GM23338 (cell line): ENCODE data around the gene CDK16.

ENCODE experiments used
- CTCF ChIP-seq, 2 experiments: fragments of 200-600 bp in 1 of 2; sonication (generic) in 1 of 2; conservative IDR thresholded peaks; 2 replicates each; pipeline versions ENCODE4 v1.5.1 to v1.6.1; 2016 to 2017; ENCODE audit warnings: antibody characterized with exemption in 2 of 2, low read depth in 2 of 2, mild to moderate bottlenecking in 2 of 2, moderate library complexity in 1 of 2
- EZH2 ChIP-seq: fragments of 200-600 bp; sonication (generic); IDR thresholded peaks from one replicate; pipeline ENCODE4 v1.8.0; 2017; ENCODE audit warnings: antibody characterized with exemption, mild to moderate bottlenecking, low read depth; ENCODE audit not compliant: unreplicated experiment
- EZH2phosphoT487 ChIP-seq: fragments of 200-600 bp; sonication (generic); IDR thresholded peaks from one replicate; pipeline ENCODE4 v1.8.1; 2018; ENCODE audit warnings: antibody characterized with exemption; ENCODE audit not compliant: unreplicated experiment
- POLR2AphosphoS5 ChIP-seq: IDR thresholded peaks from 2 replicates; pipeline ENCODE4 v1.6.1; 2016; ENCODE audit warnings: antibody characterized with exemption, low read depth
- ZNF331 ChIP-seq: fragments of 250-450 bp; sonication (Bioruptor Pico); IDR thresholded peaks from 2 replicates; pipeline ENCODE4 v1.5.0; 2020; ENCODE audit warnings: low read depth, mild to moderate bottlenecking, moderate library complexity

- no peak for TF ChIP-seq CTCF (conservative IDR thresholded peaks at IDR 0.05; ENCODE audit: low read depth in 2 of 2)
- no peak for TF ChIP-seq ZNF331 (CRISPR knock-in tag)
- TF ChIP-seq POLR2AphosphoS5, result no peak
- TF ChIP-seq EZH2phosphoT487, result no peak
- TF ChIP-seq EZH2, result no peak
Measured at GRCh38 chrX:47266643-47267042, 48.2 kb downstream of the CDK16 start.
